ENCODE measurements around the gene KLF14.

- TF ChIP-seq CTCF (IDR thresholded peaks at IDR 0.05) (peak; percentile 37), EZH2 (IDR thresholded peaks at IDR 0.05; ENCODE audit: borderline replicate concordance, insufficient read depth, low read depth, low read length, poor library complexity, severe bottlenecking) (no peak)
Observed at GRCh38 chr7:130732980-130733930, 752 bp downstream of the KLF14 start.
